WTC11 (cell line): ENCODE measurements around the gene DYRK3. TPM values are rescaled to one million over a fixed set of nuclear protein-coding genes. Genes with fewer than 3 reads are reported as not detected.
A peak's percentile ranks its signal among the peaks of the same experiment; 100 is the strongest.

ENCODE experiments used
- ATAC-seq: fragments of 200-7000 bp; cut with Tn5 transposase; 2 replicates; pipeline ENCODE4 v1.10.0; 2021; ENCODE audit warnings: mild to moderate bottlenecking, moderate library complexity
- CTCF ChIA-PET: fragments of 300-600 bp; sonication (Branson Sonifier 250); formaldehyde crosslinking; loops from one replicate; lab custom pipeline; 2021; ENCODE audit warnings: antibody characterized with exemption; lab: Charles Lee
- POLR2A ChIA-PET: fragments of 350-600 bp; sonication (Branson Sonifier 250); formaldehyde crosslinking; loops from one replicate; lab custom pipeline; 2021; ENCODE audit warnings: antibody characterized with exemption; lab: Charles Lee
- DNase-seq: peaks from one replicate; pipeline ENCODE4 v3.0.0; 2021; ENCODE audit warnings: low spot score
- H3K27ac Mint-ChIP-seq: 2 replicates; pipeline ENCODE4 v1.8.0; 2021; ENCODE audit warnings: mixed read lengths
- H3K27me3 Mint-ChIP-seq: 2 replicates; pipeline ENCODE4 v1.8.0; 2021; ENCODE audit warnings: low read depth, mild to moderate bottlenecking, moderate library complexity, mixed read lengths
- H3K36me3 Mint-ChIP-seq: 2 replicates; pipeline ENCODE4 v1.8.0; 2021; ENCODE audit warnings: mixed read lengths
- H3K4me1 Mint-ChIP-seq: 2 replicates; pipeline ENCODE4 v1.8.0; 2022; ENCODE audit warnings: mixed read lengths
- H3K4me3 Mint-ChIP-seq: 2 replicates; pipeline ENCODE4 v1.8.0; 2021; ENCODE audit warnings: mild to moderate bottlenecking, moderate library complexity, mixed read lengths
- H3K9me3 Mint-ChIP-seq: 2 replicates; pipeline ENCODE4 v1.8.0; 2021; ENCODE audit warnings: mixed read lengths
- ESRRA ChIP-seq: sonication (generic); formaldehyde crosslinking; IDR thresholded peaks from 2 replicates; pipeline ENCODE4 v1.8.1; 2022; ENCODE audit warnings: mild to moderate bottlenecking, missing genetic modification reagents, borderline replicate concordance
- GTF2I ChIP-seq: fragments of 250-450 bp; sonication (Bioruptor Pico); conservative IDR thresholded peaks from 2 replicates; pipeline ENCODE4 v1.4.0; 2021; ENCODE audit warnings: mild to moderate bottlenecking
- IRF2 ChIP-seq: sonication (generic); formaldehyde crosslinking; IDR thresholded peaks from 2 replicates; pipeline ENCODE4 v1.8.0; 2022; ENCODE audit warnings: low read depth, missing genetic modification reagents, borderline replicate concordance
- JAZF1 ChIP-seq: fragments of 250-450 bp; sonication (Bioruptor Pico); IDR thresholded peaks from 2 replicates; pipeline ENCODE4 v1.9.0; 2021; ENCODE audit warnings: moderate library complexity, mild to moderate bottlenecking, inconsistent platforms
- JUN ChIP-seq: sonication (generic); formaldehyde crosslinking; IDR thresholded peaks from 2 replicates; pipeline ENCODE4 v1.8.0; 2023; ENCODE audit warnings: mild to moderate bottlenecking, missing genetic modification reagents
- NR3C1 ChIP-seq: sonication (generic); formaldehyde crosslinking; conservative IDR thresholded peaks from 2 replicates; pipeline ENCODE4 v1.8.1; 2023; ENCODE audit warnings: low read depth, mild to moderate bottlenecking, missing genetic modification reagents
- RELA ChIP-seq: sonication (generic); formaldehyde crosslinking; IDR thresholded peaks from 2 replicates; pipeline ENCODE4 v1.8.1; 2022; ENCODE audit warnings: missing genetic modification reagents, mild to moderate bottlenecking, borderline replicate concordance
- SMAD4 ChIP-seq: sonication (generic); formaldehyde crosslinking; IDR thresholded peaks from 2 replicates; pipeline ENCODE4 v1.8.0; 2022; ENCODE audit warnings: mild to moderate bottlenecking, missing genetic modification reagents
- SOX15 ChIP-seq: fragments of 250-450 bp; sonication (Bioruptor Pico); IDR thresholded peaks from 2 replicates; pipeline ENCODE4 v1.9.0; 2021; ENCODE audit warnings: mild to moderate bottlenecking
- TEAD1 ChIP-seq: sonication (generic); formaldehyde crosslinking; IDR thresholded peaks from 2 replicates; pipeline ENCODE4 v1.8.0; 2022; ENCODE audit warnings: mild to moderate bottlenecking, missing genetic modification reagents
- TP53 ChIP-seq: sonication (generic); formaldehyde crosslinking; IDR thresholded peaks from 2 replicates; pipeline ENCODE4 v1.8.1; 2023; ENCODE audit warnings: mild to moderate bottlenecking, missing genetic modification reagents
- USF1 ChIP-seq: sonication (generic); formaldehyde crosslinking; IDR thresholded peaks from 2 replicates; pipeline ENCODE4 v1.8.0; 2022; ENCODE audit warnings: mild to moderate bottlenecking, missing genetic modification reagents
- USF2 ChIP-seq: sonication (generic); formaldehyde crosslinking; IDR thresholded peaks from 2 replicates; pipeline ENCODE4 v1.8.1; 2023; ENCODE audit warnings: mild to moderate bottlenecking, missing genetic modification reagents, moderate library complexity
- ZBTB43 ChIP-seq: sonication (generic); formaldehyde crosslinking; IDR thresholded peaks from 2 replicates; pipeline ENCODE4 v1.8.1; 2023; ENCODE audit warnings: mild to moderate bottlenecking, missing genetic modification reagents
- ZNF317 ChIP-seq: sonication (generic); formaldehyde crosslinking; IDR thresholded peaks from 2 replicates; pipeline ENCODE4 v1.8.1; 2023; ENCODE audit warnings: low read depth, mild to moderate bottlenecking, moderate library complexity, missing genetic modification reagents, borderline replicate concordance
- ZNF512 ChIP-seq: sonication (generic); formaldehyde crosslinking; IDR thresholded peaks from 2 replicates; pipeline ENCODE4 v1.8.1; 2022; ENCODE audit warnings: missing genetic modification reagents, borderline replicate concordance
- ZSCAN18 ChIP-seq: fragments of 250-450 bp; sonication (Bioruptor Pico); IDR thresholded peaks from 2 replicates; pipeline ENCODE4 v2.1.2; 2022; ENCODE audit warnings: mild to moderate bottlenecking, moderate library complexity
- total RNA-seq: library from RNA; stranded (reverse); gene quantifications from 3 replicates; pipeline ENCODE4 v1.2.3, GENCODE V29; 2021

The DYRK3 gene
- total RNA-seq, 1 experiment from 2014 or later, result 7.8 TPM

- no peaks in the 10 kb centered on the region for H3K9me3 Mint-ChIP-seq
- H3K27ac Mint-ChIP-seq, result no peak overlapping the region
- H3K4me3 Mint-ChIP-seq, result no peak overlapping the region
- ChIA-PET POLR2A (interaction anchor here (1.0 kb wide), 1 partner anchor 21 kb away, joined by 5 read pairs; no protein-coding TSS in a partner anchor), CTCF (interaction anchor here (1.1 to 20.5 kb wide), 7 partner anchors 9 to 129 kb away, joined by 3 to 659 read pairs (median 3); partner anchors contain the start of gene DYRK3)
- DNase-seq, result no peak
- peaks cover 10% of the 10 kb centered on the region for H3K4me1 Mint-ChIP-seq
- TF ChIP-seq NR3C1 (CRISPR knock-in tag), result no peak
- no peak for TF ChIP-seq ZNF512 (CRISPR knock-in tag)
- no peak for TF ChIP-seq SMAD4 (CRISPR knock-in tag)
- no peak for TF ChIP-seq GTF2I (CRISPR knock-in tag)
- TF ChIP-seq TP53 (CRISPR knock-in tag), result no peak
- TF ChIP-seq ESRRA (CRISPR knock-in tag), result no peak
- no peak for TF ChIP-seq IRF2 (CRISPR knock-in tag)
- no peak for TF ChIP-seq USF2 (CRISPR knock-in tag)
- TF ChIP-seq SOX15 (CRISPR knock-in tag), result no peak
- no peak for TF ChIP-seq USF1 (CRISPR knock-in tag)
- TF ChIP-seq JAZF1 (CRISPR knock-in tag), result no peak
- TF ChIP-seq ZNF317, result no peak
- TF ChIP-seq ZBTB43, result no peak
- H3K36me3 Mint-ChIP-seq, result no peaks in the 10 kb centered on the region
- ATAC-seq, result peak; percentile 77
- H3K27me3 Mint-ChIP-seq, result peaks cover 8% of the 10 kb centered on the region; the same call in 1 of the 2 replicates
Observed at GRCh38 chr1:206672844-206673758, 37.8 kb downstream of the DYRK3 start.

- Mint-ChIP-seq H3K4me1 (peaks cover 6% of the 10 kb centered on the region), H3K36me3 (no peaks in the 10 kb centered on the region), H3K4me3 (no peak overlapping the region), H3K27me3 (peaks cover 8% of the 10 kb centered on the region; the same call in 1 of the 2 replicates), H3K9me3 (no peaks in the 10 kb centered on the region), H3K27ac (no peak overlapping the region)
- ATAC-seq (no peak), DNase-seq (no peak)
- TF ChIP-seq JUN (CRISPR knock-in tag) (no peak), ZSCAN18 (CRISPR knock-in tag) (no peak), TEAD1 (CRISPR knock-in tag) (no peak), NR3C1 (CRISPR knock-in tag) (no peak), SOX15 (CRISPR knock-in tag) (no peak), RELA (CRISPR knock-in tag) (no peak)
- ChIA-PET CTCF (interaction anchor here (1.1 to 20.5 kb wide), 4 partner anchors 10 to 61 kb away, joined by 3 to 659 read pairs (median 24); partner anchors contain the start of gene DYRK3), POLR2A (no interaction called here)
Observed at GRCh38 chr1:206674236-206674635, 38.9 kb downstream of the DYRK3 start.
